Natural killer cell (primary cell): ENCODE data around the gene TDRD15. TPM values are rescaled to one million over a fixed set of nuclear protein-coding genes. Genes with fewer than 3 reads are reported as not detected.

Experiments
- ATAC-seq, 3 donors: fragments of 150-1000 bp in 2 of 3; fragments of 200-7000 bp in 1 of 3; cut with Tn5 transposase; 1 replicate in 1 of 3; 2 replicates in 2 of 3; pipeline ENCODE4 v1.10.0; 2021; ENCODE audit warnings: mild to moderate bottlenecking in 2 of 3, moderate library complexity in 2 of 3
- DNase-seq, 2 donors: peaks; one replicate each; pipeline versions ENCODE4 v3.0.0 to v3.0.0-alpha.2; 2013 to 2021; ENCODE audit warnings: mixed read lengths in 1 of 2
- H3K27ac ChIP-seq: one replicate; pipeline ENCODE4 v1.5.1; 2013; ENCODE audit warnings: mild to moderate bottlenecking, low read length
- H3K27me3 ChIP-seq: one replicate; pipeline ENCODE4 v1.6.1; 2013; ENCODE audit warnings: low read length; ENCODE audit not compliant: control insufficient read depth, insufficient read depth
- H3K36me3 ChIP-seq: one replicate; pipeline ENCODE4 v1.6.1; 2013; ENCODE audit warnings: low read length; ENCODE audit not compliant: control insufficient read depth, insufficient read depth
- H3K4me1 ChIP-seq: one replicate; pipeline ENCODE4 v1.6.1; 2013; ENCODE audit warnings: low read length; ENCODE audit not compliant: control insufficient read depth, insufficient read depth
- H3K4me3 ChIP-seq: one replicate; pipeline ENCODE4 v1.5.1; 2013; ENCODE audit warnings: low read length
- H3K9me3 ChIP-seq: one replicate; pipeline ENCODE4 v1.6.1; 2013; ENCODE audit warnings: low read length; ENCODE audit not compliant: control insufficient read depth, insufficient read depth
- H3K27ac Mint-ChIP-seq, 2 donors: one replicate each; pipeline ENCODE4 v1.8.0; 2022; ENCODE audit warnings: mild to moderate bottlenecking in 2 of 2, mixed read lengths in 2 of 2, moderate library complexity in 1 of 2
- H3K27me3 Mint-ChIP-seq, 2 donors: one replicate each; pipeline ENCODE4 v1.8.0; 2022; ENCODE audit warnings: low read depth in 2 of 2, mixed read lengths in 2 of 2
- H3K36me3 Mint-ChIP-seq: one replicate; pipeline ENCODE4 v1.8.0; 2022; ENCODE audit warnings: mixed read lengths
- H3K4me1 Mint-ChIP-seq, 2 donors: one replicate each; pipeline ENCODE4 v1.8.0; 2022; ENCODE audit warnings: mixed read lengths in 2 of 2
- H3K4me3 Mint-ChIP-seq: one replicate; pipeline ENCODE4 v1.8.0; 2022; ENCODE audit warnings: mild to moderate bottlenecking, moderate library complexity, mixed read lengths
- H3K9me3 Mint-ChIP-seq, 2 donors: one replicate each; pipeline ENCODE4 v1.8.0; 2022; ENCODE audit warnings: mixed read lengths in 2 of 2
- CTCF ChIP-seq: fragments of 200-600 bp; IDR thresholded peaks from one replicate; pipeline ENCODE4 v1.8.0; 2022; ENCODE audit warnings: antibody characterized with exemption
- WGBS: methylation state at CpG from one replicate; pipeline ENCODE4 v1.1.7; 2013; ENCODE audit warnings: missing lambda C conversion rate; ENCODE audit not compliant: insufficient coverage; 5-methylcytosine and 5-hydroxymethylcytosine counted together
- intact Hi-C: fragments of 100-400 bp; cut with micrococcal nuclease; formaldehyde crosslinking; loops from one replicate; pipeline ENCODE4 v1.14.2; 2022
- total RNA-seq, 4 donors: library from RNA; stranded (reverse); fragments of 120-200 nt in 1 of 4; gene quantifications; one replicate each; pipeline versions ENCODE4 v1.2.3 to v1.2.4, GENCODE V29; 2013 to 2022

TDRD15 gene
- total RNA-seq, 3 donors from 2014 or later (not counting 1 experiment from before 2014, with no cell fraction given), result 0.21 to 0.33 (median 0.27) TPM

GRCh38 chr2:21165350-21165749 is 41.6 kb downstream of the TDRD15 start:
- H3K4me3 Mint-ChIP-seq, result no peak overlapping the region
- intact Hi-C loops, result loop anchor here (10.0 kb wide), 1 partner anchor 121 kb away; the partner anchor contains the start of gene APOB
- WGBS, result no CpG with 5 or more reads among the region's 1 CpG

GRCh38 chr2:21175895-21176646 is 52.3 kb downstream of the TDRD15 start:
- ATAC-seq, result no peak
- no peak overlapping the region for H3K27ac ChIP-seq
- H3K4me1 ChIP-seq, result no peaks in the 10 kb centered on the region
- no peaks in the 10 kb centered on the region for H3K27me3 ChIP-seq
- no peak for TF ChIP-seq CTCF
- H3K4me3 ChIP-seq, result no peak overlapping the region
- no peaks in the 10 kb centered on the region for H3K36me3 Mint-ChIP-seq
- intact Hi-C loops, result no loop called here
- H3K27ac Mint-ChIP-seq, result no peak overlapping the region
- H3K9me3 ChIP-seq, result no peaks in the 10 kb centered on the region
- H3K4me1 Mint-ChIP-seq, result no peaks in the 10 kb centered on the region
- H3K4me3 Mint-ChIP-seq, result no peak overlapping the region
- no peak for DNase-seq
- H3K9me3 Mint-ChIP-seq, result no peaks in the 10 kb centered on the region
- 66% methylated on average over 4 of the region's 5 CpGs for WGBS
- H3K27me3 Mint-ChIP-seq, result peaks cover 3 to 14% of the 10 kb centered on the region in 2 donors
- no peaks in the 10 kb centered on the region for H3K36me3 ChIP-seq

More at GRCh38 chr2:21165350-21165749, 41.6 kb downstream of the TDRD15 start:
- H3K4me3 ChIP-seq, result no peak overlapping the region
- H3K36me3 ChIP-seq, result no peaks in the 10 kb centered on the region
- no peaks in the 10 kb centered on the region for H3K4me1 Mint-ChIP-seq
- H3K9me3 Mint-ChIP-seq, result no peaks in the 10 kb centered on the region
- H3K36me3 Mint-ChIP-seq, result no peaks in the 10 kb centered on the region
- H3K4me1 ChIP-seq, result no peaks in the 10 kb centered on the region
- no peak overlapping the region for H3K27ac Mint-ChIP-seq
- H3K27me3 ChIP-seq, result no peaks in the 10 kb centered on the region
- TF ChIP-seq CTCF, result no peak
- H3K27ac ChIP-seq, result no peak overlapping the region
- H3K27me3 Mint-ChIP-seq, result peaks cover 0 to 8% of the 10 kb centered on the region in 2 donors
- peaks cover 7% of the 10 kb centered on the region for H3K9me3 ChIP-seq
- no peak for DNase-seq
- no peak for ATAC-seq

- H3K9me3 ChIP-seq, result no peaks in the 10 kb centered on the region
- H3K27ac Mint-ChIP-seq, result no peak overlapping the region
- no peaks in the 10 kb centered on the region for H3K36me3 ChIP-seq
- H3K27me3 ChIP-seq, result no peaks in the 10 kb centered on the region
- H3K4me3 Mint-ChIP-seq, result no peak overlapping the region
- WGBS, result 73% methylated on average over 5 of the region's 5 CpGs
- ATAC-seq, result no peak
- H3K4me3 ChIP-seq, result no peak overlapping the region
- no peak for TF ChIP-seq CTCF
- H3K27me3 Mint-ChIP-seq, result peaks cover 0 to 14% of the 10 kb centered on the region in 2 donors
- H3K9me3 Mint-ChIP-seq, result peaks cover 0 to 2% of the 10 kb centered on the region in 2 donors
- intact Hi-C loops, result no loop called here
- no peaks in the 10 kb centered on the region for H3K36me3 Mint-ChIP-seq
- no peak overlapping the region for H3K27ac ChIP-seq
- no peak for DNase-seq
- H3K4me1 ChIP-seq, result no peaks in the 10 kb centered on the region
- no peaks in the 10 kb centered on the region for H3K4me1 Mint-ChIP-seq
Observed at GRCh38 chr2:21181957-21182356, 58.2 kb downstream of the TDRD15 start.
